Measurements from ENCODE around the gene NUDT5. TPM values are rescaled to one million over a fixed set of nuclear protein-coding genes. Genes with fewer than 3 reads are reported as not detected.

Gene NUDT5
- polyA plus RNA-seq, 1 donor (not counting 4 experiments of a cell fraction or from before 2014, with no cell fraction given): 125 TPM

DNA sequence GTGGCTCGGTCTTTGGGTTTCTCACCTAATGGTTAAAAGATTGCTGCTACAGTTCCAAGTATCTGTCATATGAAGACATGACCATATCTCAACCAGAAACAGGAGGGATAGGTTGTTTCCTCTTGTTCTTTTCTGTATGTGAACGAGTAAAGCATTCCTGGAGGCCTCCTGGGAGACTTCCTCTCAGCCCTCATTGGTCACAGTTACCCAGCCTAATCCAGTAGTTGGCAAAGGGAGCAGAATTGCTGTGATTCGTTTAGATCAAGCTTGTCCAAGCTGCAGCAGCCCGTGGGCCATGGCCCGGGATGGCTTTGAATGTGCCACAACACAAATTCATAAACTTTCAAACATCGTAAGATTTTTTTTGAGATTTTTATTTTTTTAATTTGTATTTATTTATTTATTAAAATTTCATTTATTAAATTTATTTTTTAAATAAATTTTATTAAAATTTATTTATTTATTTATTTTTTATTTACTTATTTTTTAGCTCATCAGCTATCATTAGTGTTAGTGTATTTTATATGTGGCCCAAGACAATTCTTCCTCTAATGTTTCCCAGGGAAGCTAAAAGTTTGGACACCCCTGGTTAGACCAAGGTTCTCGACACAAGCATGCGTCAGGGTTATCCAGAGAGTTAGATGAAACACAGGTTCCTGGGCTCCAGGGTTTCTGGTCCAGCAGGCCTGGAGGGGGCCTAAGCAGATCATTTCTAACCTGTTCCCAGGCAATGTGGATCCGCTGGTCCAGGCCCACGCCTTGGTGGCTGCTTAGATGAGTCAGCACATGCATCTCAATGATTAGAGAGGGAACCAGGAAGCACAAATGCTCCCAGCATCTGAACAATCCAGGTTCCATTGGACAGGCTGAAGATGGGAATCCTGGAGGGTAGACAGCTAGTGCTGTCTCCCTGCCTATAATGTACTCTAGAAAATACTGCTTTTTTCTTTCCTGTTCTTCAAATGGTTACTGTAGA, 25.9 kb upstream of the NUDT5 start:
- H2AFZ ChIP-seq (ENCODE audit: control insufficient read depth, low read length): no peak overlapping the region
- no peak overlapping the region for H3K4me3 ChIP-seq (ENCODE audit: control insufficient read depth in 2 of 3, extremely low read depth in 1 of 3, insufficient read depth in 2 of 3, low read depth in 1 of 3, low read length in 3 of 3)
- no peak overlapping the region for H3K9ac ChIP-seq (ENCODE audit: control insufficient read depth, extremely low read depth, insufficient read depth, low read length)
- H3K36me3 ChIP-seq (ENCODE audit: control insufficient read depth in 2 of 2, extremely low read depth in 1 of 2, insufficient read depth in 2 of 2, low read length in 2 of 2): peaks cover 9 to 11% of the 10 kb centered on the region in 2 experiments
- DNase-seq (ENCODE audit: low read depth, low spot score): no peak
- H3K4me1 ChIP-seq (ENCODE audit: control insufficient read depth, extremely low read depth, insufficient read depth, low read length): peaks cover 3% of the 10 kb centered on the region
- no peak overlapping the region for H3K27ac ChIP-seq (ENCODE audit: control insufficient read depth, insufficient read depth, low read length)
- TF ChIP-seq CTCF (optimal IDR thresholded peaks at IDR 0.05 in 1 of 3, IDR thresholded peaks at IDR 0.05 in 1 of 3, conservative IDR thresholded peaks at IDR 0.05 in 1 of 3; ENCODE audit: extremely low read depth in 1 of 3, insufficient read depth in 2 of 3, low read length in 3 of 3) (no peak), EZH2 (IDR thresholded peaks at IDR 0.05; ENCODE audit: low read length) (no peak)
- no peaks in the 10 kb centered on the region for H3K9me3 ChIP-seq (ENCODE audit: control insufficient read depth, low read depth, low read length)
- H3K79me2 ChIP-seq (ENCODE audit: control insufficient read depth, insufficient read depth, low read length): peaks cover 19% of the 10 kb centered on the region
- dilution Hi-C loops (cut with MboI; ENCODE audit: extremely low pct_ligation_motif_present, low sequenced_read_pairs): no loop called here
- no peak for FAIRE-seq
- H3K27me3 ChIP-seq (ENCODE audit: control insufficient read depth, extremely low read depth, insufficient read depth, low read length): no peaks in the 10 kb centered on the region
- H4K20me1 ChIP-seq (ENCODE audit: control insufficient read depth, extremely low read depth, insufficient read depth, low read length): no peaks in the 10 kb centered on the region
- no peak overlapping the region for H3K4me2 ChIP-seq (ENCODE audit: control insufficient read depth, extremely low read depth, insufficient read depth, low read depth, low read length)
- H3K9me1 ChIP-seq (ENCODE audit: control insufficient read depth, extremely low read depth, insufficient read depth, low read length): no peaks in the 10 kb centered on the region

DNA sequence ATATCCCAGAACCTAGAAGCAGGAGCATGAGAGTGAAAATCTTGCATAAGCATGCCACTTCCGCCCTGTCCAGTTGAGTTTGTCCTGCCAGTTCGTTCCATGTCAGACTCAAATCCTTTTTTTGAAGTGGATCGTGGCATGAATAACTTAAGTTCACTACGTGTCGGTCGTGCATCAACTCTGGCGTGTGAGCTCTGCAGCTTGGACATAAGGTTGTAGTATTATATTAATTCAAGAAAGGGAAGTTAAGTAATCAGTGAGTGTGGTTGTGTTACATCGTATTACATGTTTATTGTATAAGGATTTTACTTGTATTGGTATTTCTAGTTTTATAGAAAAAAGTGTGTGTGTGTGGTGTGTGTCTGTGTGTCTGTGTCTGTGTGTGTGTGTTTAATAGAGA, 23.3 kb upstream of the NUDT5 start:
- no peak for TF ChIP-seq EZH2 (IDR thresholded peaks at IDR 0.05; ENCODE audit: low read length)
- TF ChIP-seq CTCF (optimal IDR thresholded peaks at IDR 0.05 in 1 of 3, IDR thresholded peaks at IDR 0.05 in 1 of 3, conservative IDR thresholded peaks at IDR 0.05 in 1 of 3; ENCODE audit: extremely low read depth in 1 of 3, insufficient read depth in 2 of 3, low read length in 3 of 3): no peak
- Histone ChIP-seq H3K4me1 (ENCODE audit: control insufficient read depth, extremely low read depth, insufficient read depth, low read length) (peaks cover 3% of the 10 kb centered on the region), H3K4me2 (ENCODE audit: control insufficient read depth, extremely low read depth, insufficient read depth, low read depth, low read length) (no peak overlapping the region), H4K20me1 (ENCODE audit: control insufficient read depth, extremely low read depth, insufficient read depth, low read length) (no peaks in the 10 kb centered on the region), H2AFZ (ENCODE audit: control insufficient read depth, low read length) (no peak overlapping the region), H3K36me3 (ENCODE audit: control insufficient read depth in 2 of 2, extremely low read depth in 1 of 2, insufficient read depth in 2 of 2, low read length in 2 of 2) (peaks cover 12 to 13% of the 10 kb centered on the region in 2 experiments), H3K27me3 (ENCODE audit: control insufficient read depth, extremely low read depth, insufficient read depth, low read length) (no peaks in the 10 kb centered on the region), H3K27ac (ENCODE audit: control insufficient read depth, insufficient read depth, low read length) (no peak overlapping the region), H3K79me2 (ENCODE audit: control insufficient read depth, insufficient read depth, low read length) (peaks cover 29% of the 10 kb centered on the region), H3K9ac (ENCODE audit: control insufficient read depth, extremely low read depth, insufficient read depth, low read length) (no peak overlapping the region), H3K4me3 (ENCODE audit: control insufficient read depth in 2 of 3, extremely low read depth in 1 of 3, insufficient read depth in 2 of 3, low read depth in 1 of 3, low read length in 3 of 3) (no peak overlapping the region), H3K9me3 (ENCODE audit: control insufficient read depth, low read depth, low read length) (no peaks in the 10 kb centered on the region), H3K9me1 (ENCODE audit: control insufficient read depth, extremely low read depth, insufficient read depth, low read length) (no peaks in the 10 kb centered on the region)
- dilution Hi-C loops (cut with MboI; ENCODE audit: extremely low pct_ligation_motif_present, low sequenced_read_pairs): no loop called here
- DNase-seq (ENCODE audit: low read depth, low spot score): no peak
- no peak for FAIRE-seq
